CD4-positive, alpha-beta T cell (primary cell): ENCODE data around the gene KIAA1217. TPM values are rescaled to one million over a fixed set of nuclear protein-coding genes. Genes with fewer than 3 reads are reported as not detected.

Experiments used
- ATAC-seq: fragments of 200-7000 bp; cut with Tn5 transposase; one replicate; pipeline ENCODE4 v1.10.0; 2022; ENCODE audit warnings: mild to moderate bottlenecking; ENCODE audit not compliant: poor library complexity
- CTCF ChIA-PET: fragments of 350-600 bp; sonication (Branson Sonifier 250); formaldehyde crosslinking; loops from one replicate; lab custom pipeline; 2021; ENCODE audit warnings: antibody characterized with exemption, inconsistent platforms; lab: Charles Lee
- POLR2A ChIA-PET: fragments of 350-600 bp; sonication (Branson Sonifier 250); formaldehyde crosslinking; loops from one replicate; lab custom pipeline; 2021; ENCODE audit warnings: antibody characterized with exemption, inconsistent platforms; lab: Charles Lee
- DNase-seq, 14 experiments: peaks; one replicate each; pipeline ENCODE4 v3.0.0-alpha.2; 2013 to 2020; ENCODE audit warnings: mixed read lengths in 2 of 14
- H3K27ac ChIP-seq, 2 donors: one replicate each; pipeline versions ENCODE4 v1.5.1 to v1.7.0; 2013; ENCODE audit warnings: low read length in 2 of 2, low read depth in 1 of 2, mild to moderate bottlenecking in 1 of 2
- H3K27me3 ChIP-seq, 2 experiments: 1 replicate in 1 of 2; 2 replicates in 1 of 2; pipeline versions ENCODE4 v1.6.1 to v1.7.0; 2013; ENCODE audit warnings: low read length in 2 of 2, control low read depth in 1 of 2, mild to moderate bottlenecking in 1 of 2, moderate library complexity in 1 of 2; ENCODE audit not compliant: insufficient read depth in 2 of 2, control insufficient read depth in 1 of 2
- H3K36me3 ChIP-seq: one replicate; pipeline ENCODE4 v1.6.1; 2013; ENCODE audit warnings: low read length, control low read depth; ENCODE audit not compliant: insufficient read depth
- H3K4me1 ChIP-seq: one replicate; pipeline ENCODE4 v1.6.1; 2013; ENCODE audit warnings: low read length, control low read depth; ENCODE audit not compliant: insufficient read depth
- H3K4me3 ChIP-seq: one replicate; pipeline ENCODE4 v1.5.1; 2013; ENCODE audit warnings: mild to moderate bottlenecking, low read length, moderate library complexity
- H3K9me3 ChIP-seq, 2 experiments: 1 replicate in 1 of 2; 2 replicates in 1 of 2; pipeline versions ENCODE4 v1.6.1 to v1.7.0; 2013; ENCODE audit warnings: low read length in 2 of 2, mild to moderate bottlenecking in 2 of 2, control low read depth in 1 of 2, moderate library complexity in 1 of 2; ENCODE audit not compliant: control insufficient read depth in 1 of 2, insufficient read depth in 1 of 2
- H3K27ac Mint-ChIP-seq: one replicate; pipeline ENCODE4 v1.8.0; 2020; ENCODE audit warnings: mixed read lengths
- H3K27me3 Mint-ChIP-seq: one replicate; pipeline ENCODE4 v1.8.0; 2021; ENCODE audit warnings: mixed read lengths
- H3K36me3 Mint-ChIP-seq: one replicate; pipeline ENCODE4 v1.8.0; 2021; ENCODE audit warnings: low read depth, mixed read lengths
- H3K4me1 Mint-ChIP-seq: one replicate; pipeline ENCODE4 v1.8.0; 2021; ENCODE audit warnings: low read depth, mixed read lengths
- H3K4me3 Mint-ChIP-seq: one replicate; pipeline ENCODE4 v1.8.0; 2020; ENCODE audit warnings: mild to moderate bottlenecking, mixed read lengths
- H3K9me3 Mint-ChIP-seq: one replicate; pipeline ENCODE4 v1.8.0; 2020; ENCODE audit warnings: mixed read lengths
- intact Hi-C, 2 experiments: fragments of 100-400 bp; cut with DNase I in 1 of 2; cut with micrococcal nuclease in 1 of 2; formaldehyde crosslinking; loops; one replicate each; pipeline versions ENCODE4 v1.15.1 to v1.9.0; 2023 to 2025; cut with DNase I, micrococcal nuclease
- total RNA-seq, 174 experiments: library from RNA in 2 of 174; stranded (reverse) in 2 of 174; gene quantifications; one replicate each; pipeline ENCODE4 v1.2.3 and lab custom pipeline; 2021 to 2026
- TF ChIP-seq, protein P1 (sequence below): fragments of 200-600 bp; IDR thresholded peaks from one replicate; pipeline ENCODE4 v1.8.0; 2022; ENCODE audit warnings: antibody characterized with exemption, mild to moderate bottlenecking

KIAA1217 gene
- total RNA-seq, 2 experiments from 2014 or later = not detected

DNA sequence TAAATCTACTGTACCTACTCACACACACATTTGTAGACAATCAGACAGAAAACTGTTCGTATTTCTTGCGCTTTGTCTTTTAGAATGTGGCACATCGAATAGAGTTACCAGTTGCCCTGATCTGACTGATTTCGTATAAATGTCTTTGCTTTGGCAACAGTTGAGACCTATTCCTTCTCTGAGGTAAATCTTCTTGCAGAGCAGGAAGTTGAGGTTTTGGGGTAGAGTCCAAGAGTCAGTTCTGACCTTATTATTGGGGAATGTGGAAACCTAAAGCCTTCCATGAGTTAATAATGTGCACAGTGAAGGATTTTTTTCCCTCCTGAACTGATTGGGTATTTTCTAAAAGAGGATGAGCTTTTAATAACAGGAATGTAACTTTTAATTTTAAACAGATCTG lies 135.3 kb downstream of the KIAA1217 start:
- no peak for DNase-seq
- CTCF ChIA-PET = no interaction called here
- Mint-ChIP-seq H3K4me3 (no peak overlapping the region), H3K27me3 (no peaks in the 10 kb centered on the region), H3K27ac (no peak overlapping the region), H3K9me3 (no peaks in the 10 kb centered on the region), H3K4me1 (no peaks in the 10 kb centered on the region), H3K36me3 (no peaks in the 10 kb centered on the region)
- Histone ChIP-seq H3K36me3 (no peaks in the 10 kb centered on the region), H3K27ac (no peak overlapping the region), H3K4me3 (no peak overlapping the region), H3K9me3 (no peaks in the 10 kb centered on the region), H3K4me1 (no peaks in the 10 kb centered on the region), H3K27me3 (no peaks in the 10 kb centered on the region)
- POLR2A ChIA-PET = no interaction called here
- intact Hi-C loops = no loop called here
- ATAC-seq = no peak
- TF ChIP-seq, protein P1, sequence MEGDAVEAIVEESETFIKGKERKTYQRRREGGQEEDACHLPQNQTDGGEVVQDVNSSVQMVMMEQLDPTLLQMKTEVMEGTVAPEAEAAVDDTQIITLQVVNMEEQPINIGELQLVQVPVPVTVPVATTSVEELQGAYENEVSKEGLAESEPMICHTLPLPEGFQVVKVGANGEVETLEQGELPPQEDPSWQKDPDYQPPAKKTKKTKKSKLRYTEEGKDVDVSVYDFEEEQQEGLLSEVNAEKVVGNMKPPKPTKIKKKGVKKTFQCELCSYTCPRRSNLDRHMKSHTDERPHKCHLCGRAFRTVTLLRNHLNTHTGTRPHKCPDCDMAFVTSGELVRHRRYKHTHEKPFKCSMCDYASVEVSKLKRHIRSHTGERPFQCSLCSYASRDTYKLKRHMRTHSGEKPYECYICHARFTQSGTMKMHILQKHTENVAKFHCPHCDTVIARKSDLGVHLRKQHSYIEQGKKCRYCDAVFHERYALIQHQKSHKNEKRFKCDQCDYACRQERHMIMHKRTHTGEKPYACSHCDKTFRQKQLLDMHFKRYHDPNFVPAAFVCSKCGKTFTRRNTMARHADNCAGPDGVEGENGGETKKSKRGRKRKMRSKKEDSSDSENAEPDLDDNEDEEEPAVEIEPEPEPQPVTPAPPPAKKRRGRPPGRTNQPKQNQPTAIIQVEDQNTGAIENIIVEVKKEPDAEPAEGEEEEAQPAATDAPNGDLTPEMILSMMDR = no peak

- Histone ChIP-seq H3K27ac (no peak overlapping the region), H3K4me1 (no peaks in the 10 kb centered on the region), H3K27me3 (no peaks in the 10 kb centered on the region), H3K4me3 (no peak overlapping the region), H3K36me3 (no peaks in the 10 kb centered on the region), H3K9me3 (no peaks in the 10 kb centered on the region)
- H3K27me3 Mint-ChIP-seq = no peaks in the 10 kb centered on the region
- H3K4me1 Mint-ChIP-seq = no peaks in the 10 kb centered on the region
- intact Hi-C loops = no loop called here
- H3K9me3 Mint-ChIP-seq = no peaks in the 10 kb centered on the region
- POLR2A ChIA-PET = no interaction called here
- CTCF ChIA-PET = no interaction called here
- H3K27ac Mint-ChIP-seq = no peak overlapping the region
- no peak overlapping the region for H3K4me3 Mint-ChIP-seq
- ATAC-seq = no peak
- H3K36me3 Mint-ChIP-seq = no peaks in the 10 kb centered on the region
- no peak for DNase-seq
- TF ChIP-seq, protein P1 = no peak
These were observed 135.9 kb downstream of the KIAA1217 start for GRCh38 chr10:24344695-24345463.

- H3K4me3 Mint-ChIP-seq = no peak overlapping the region
- TF ChIP-seq, protein P1 = no peak
- no peak overlapping the region for H3K27ac ChIP-seq
- no peak for ATAC-seq
- no peak for DNase-seq
- no peak overlapping the region for H3K27ac Mint-ChIP-seq
- H3K27me3 ChIP-seq = no peaks in the 10 kb centered on the region
- intact Hi-C loops = no loop called here
- no peaks in the 10 kb centered on the region for H3K4me1 ChIP-seq
- ChIA-PET CTCF (no interaction called here), POLR2A (no interaction called here)
- no peaks in the 10 kb centered on the region for H3K36me3 Mint-ChIP-seq
- H3K4me1 Mint-ChIP-seq = no peaks in the 10 kb centered on the region
- H3K9me3 Mint-ChIP-seq = no peaks in the 10 kb centered on the region
- no peaks in the 10 kb centered on the region for H3K9me3 ChIP-seq
- no peak overlapping the region for H3K4me3 ChIP-seq
- no peaks in the 10 kb centered on the region for H3K36me3 ChIP-seq
- no peaks in the 10 kb centered on the region for H3K27me3 Mint-ChIP-seq
These were observed 138.1 kb downstream of the KIAA1217 start for GRCh38 chr10:24346877-24347519.
